ENCODE results near the gene RPTOR.

GRCh38 chr17:80961541-80962330 is 417.1 kb downstream of the RPTOR start:
- no peak for TF ChIP-seq CTCF (IDR thresholded peaks at IDR 0.05)
- TF ChIP-seq TCF7L2 (IDR thresholded peaks at IDR 0.05; ENCODE audit: low read depth, low read length): no peak
- TF ChIP-seq REST (IDR thresholded peaks at IDR 0.05; ENCODE audit: insufficient read depth in 1 of 2, low read depth in 2 of 2, low read length in 1 of 2): no peak
